Sigmoid colon (tissue), 7 donors: ENCODE results near the gene STK39. TPM values are rescaled to one million over a fixed set of nuclear protein-coding genes. Genes with fewer than 3 reads are reported as not detected.
"Not testable (repeated sequence)": the region's sequence is repeated elsewhere in the genome, so short reads cannot be mapped to it uniquely, and the experiment has no call there.

Experiments used
- DNase-seq: peaks from one replicate; pipeline ENCODE4 v3.0.0-alpha.2; 2019
- H3K27ac ChIP-seq, 4 donors: fragments of 200-600 bp; sonication (generic); one replicate each; pipeline ENCODE4 v1.5.1; 2016 to 2019; ENCODE audit warnings: mild to moderate bottlenecking in 1 of 4
- H3K27me3 ChIP-seq, 3 donors: fragments of 200-600 bp; sonication (generic); one replicate each; pipeline ENCODE4 v1.5.1; 2019; ENCODE audit warnings: mild to moderate bottlenecking in 1 of 3
- H3K36me3 ChIP-seq, 4 donors: fragments of 200-600 bp; sonication (generic); one replicate each; pipeline ENCODE4 v1.5.1; 2016 to 2019
- H3K4me1 ChIP-seq, 4 donors: fragments of 200-600 bp; sonication (generic); one replicate each; pipeline ENCODE4 v1.5.1; 2017 to 2019
- H3K4me3 ChIP-seq, 4 donors: fragments of 200-600 bp; sonication (generic); one replicate each; pipeline ENCODE4 v1.5.1; 2017 to 2019; ENCODE audit warnings: mild to moderate bottlenecking in 2 of 4, moderate library complexity in 1 of 4
- H3K9me3 ChIP-seq, 4 donors: fragments of 200-600 bp in 3 of 4; sonication (generic) in 3 of 4; one replicate each; pipeline versions ENCODE4 v1.5.1 to v1.6.1; 2013 to 2019
- CTCF ChIP-seq, 4 experiments: fragments of 450-650 bp in 3 of 4; fragments of 200-600 bp in 1 of 4; IDR thresholded peaks; one replicate each; pipeline ENCODE4 v1.5.1; 2016 to 2019; ENCODE audit warnings: antibody characterized with exemption in 4 of 4, mild to moderate bottlenecking in 3 of 4, moderate library complexity in 2 of 4
- EP300 ChIP-seq, 4 donors: sonication (generic); formaldehyde crosslinking; IDR thresholded peaks; one replicate each; pipeline ENCODE4 v1.6.1; 2017; ENCODE audit warnings: antibody characterized with exemption in 4 of 4
- POLR2A ChIP-seq, 2 donors: fragments of 450-650 bp; IDR thresholded peaks; one replicate each; pipeline ENCODE4 v1.6.1; 2016; ENCODE audit warnings: antibody characterized with exemption in 2 of 2, mild to moderate bottlenecking in 2 of 2, moderate library complexity in 2 of 2
- POLR2AphosphoS5 ChIP-seq, 4 donors: sonication (generic); formaldehyde crosslinking; IDR thresholded peaks; one replicate each; pipeline ENCODE4 v1.6.1; 2017; ENCODE audit warnings: antibody characterized with exemption in 4 of 4
- WGBS, 2 donors: extraction: QIAGEN DNeasy Blood & Tissue Kit; methylation state at CpG; one replicate each; pipeline ENCODE4 v1.1.7; 2013; 5-methylcytosine and 5-hydroxymethylcytosine counted together
- intact Hi-C: fragments of 100-400 bp; cut with DNase I; formaldehyde crosslinking; loops from one replicate; pipeline ENCODE4 v1.15.1; 2023
- polyA plus RNA-seq, 3 donors: library from polyadenylated mRNA; stranded (reverse); fragments of 200-250 nt; gene quantifications; one replicate each; pipeline ENCODE4 v1.2.3, GENCODE V29; 2013
- total RNA-seq, 4 donors: library from RNA; depleted of rRNA; stranded (reverse); fragments of >200 nt; gene quantifications; one replicate each; pipeline ENCODE4 v1.1.0, GENCODE V29; 2016
- donor health status: healthy with polysubstance abuse.
- donor health status: Bipolar disorder and iron deficiency.
- donor health status: healthy.

The STK39 gene
- total and polyA plus RNA-seq, 7 donors, result 13.4 to 44.9 (median 24.1) TPM

GRCh38 chr2:168134485-168134884, 112.9 kb downstream of the STK39 start:
- Histone ChIP-seq H3K27me3 (no peaks in the 10 kb centered on the region), H3K36me3 (peaks cover 0 to 13% (median 0%) of the 10 kb centered on the region in 4 donors), H3K27ac (no peak overlapping the region), H3K9me3 (no peaks in the 10 kb centered on the region), H3K4me1 (peaks cover 0 to 16% (median 2%) of the 10 kb centered on the region in 4 donors), H3K4me3 (no peak overlapping the region)
- no peak for DNase-seq
- TF ChIP-seq EP300 (IDR thresholded peaks at IDR 0.05) (no peak), POLR2AphosphoS5 (IDR thresholded peaks at IDR 0.05) (no peak), CTCF (IDR thresholded peaks at IDR 0.05) (no peak), POLR2A (IDR thresholded peaks at IDR 0.05) (no peak)
- intact Hi-C loops, result no loop called here
- WGBS, 2 donors, result 87 to 94% methylated on average over 5 of the region's 5 CpGs

GRCh38 chr2:168132389-168132788, 115.0 kb downstream of the STK39 start:
- 97 to 98% methylated on average over 6 of the region's 6 CpGs for WGBS, 2 donors
- no peak overlapping the region for H3K4me3 ChIP-seq
- intact Hi-C loops, result no loop called here
- H3K9me3 ChIP-seq, result no peaks in the 10 kb centered on the region
- no peak overlapping the region for H3K27ac ChIP-seq
- no peak for TF ChIP-seq POLR2AphosphoS5 (IDR thresholded peaks at IDR 0.05)
- TF ChIP-seq EP300 (IDR thresholded peaks at IDR 0.05), result no peak
- no peak for TF ChIP-seq POLR2A (IDR thresholded peaks at IDR 0.05)
- TF ChIP-seq CTCF (IDR thresholded peaks at IDR 0.05), result no peak
- DNase-seq, result no peak
- H3K4me1 ChIP-seq, result peaks cover 0 to 7% (median 1%) of the 10 kb centered on the region in 4 donors
- H3K36me3 ChIP-seq, result peaks cover 0 to 19% (median 0%) of the 10 kb centered on the region in 4 donors
- no peaks in the 10 kb centered on the region for H3K27me3 ChIP-seq

GRCh38 chr2:168130346-168130745, 117.0 kb downstream of the STK39 start:
- Histone ChIP-seq H3K36me3 (peaks cover 0 to 35% (median 0%) of the 10 kb centered on the region in 4 donors), H3K4me3 (no peak overlapping the region), H3K4me1 (peaks cover 0 to 7% (median 0%) of the 10 kb centered on the region in 4 donors), H3K27me3 (no peaks in the 10 kb centered on the region), H3K27ac (no peak overlapping the region), H3K9me3 (no peaks in the 10 kb centered on the region)
- DNase-seq, result no peak
- TF ChIP-seq POLR2AphosphoS5 (IDR thresholded peaks at IDR 0.05) (no peak), EP300 (IDR thresholded peaks at IDR 0.05) (no peak), POLR2A (IDR thresholded peaks at IDR 0.05) (no peak), CTCF (IDR thresholded peaks at IDR 0.05) (no peak)
- intact Hi-C loops, result no loop called here

GRCh38 chr2:168127371-168127770, 120.0 kb downstream of the STK39 start:
- peaks cover 0 to 31% (median under 1%) of the 10 kb centered on the region in 4 donors for H3K36me3 ChIP-seq
- H3K9me3 ChIP-seq, result no peaks in the 10 kb centered on the region
- H3K27me3 ChIP-seq, result no peaks in the 10 kb centered on the region
- TF ChIP-seq POLR2A (IDR thresholded peaks at IDR 0.05) (no peak), POLR2AphosphoS5 (IDR thresholded peaks at IDR 0.05) (no peak), EP300 (IDR thresholded peaks at IDR 0.05) (no peak), CTCF (IDR thresholded peaks at IDR 0.05) (no peak)
- no peak for DNase-seq
- H3K4me3 ChIP-seq, result no peak overlapping the region
- H3K27ac ChIP-seq, result no peak overlapping the region
- WGBS, 2 donors, result 90 to 93% methylated on average over 4 of the region's 4 CpGs
- intact Hi-C loops, result no loop called here
- peaks cover 0 to 7% (median 0%) of the 10 kb centered on the region in 4 donors for H3K4me1 ChIP-seq

GRCh38 chr2:168122210-168122609, 125.2 kb downstream of the STK39 start:
- H3K36me3 ChIP-seq, result peaks cover 0 to 24% (median 1%) of the 10 kb centered on the region in 4 donors
- WGBS, 2 donors, result 100% methylated on average over 1 of the region's 1 CpG

More at GRCh38 chr2:168122210-168122609, 125.2 kb downstream of the STK39 start:
- DNase-seq, H3K9me3 ChIP-seq, H3K4me3 ChIP-seq, intact Hi-C loops, H3K27me3 ChIP-seq, H3K27ac ChIP-seq: not testable (repeated sequence)
- peaks cover 0 to 15% (median 11%) of the 10 kb centered on the region in 4 donors for H3K4me1 ChIP-seq
